NCI-H1105 (cell line): ENCODE measurements around the gene ZNF133.
"Not testable (repeated sequence)": the region's sequence is repeated elsewhere in the genome, so short reads cannot be mapped to it uniquely, and the experiment has no call there.

ENCODE experiments used
- DNase-seq: peaks from one replicate; lab custom pipeline; 2025; lab: John Stamatoyannopoulos, UW

ZNF133 gene

GRCh38 chr20:18287915-18288748, at the start of gene ZNF133:
ZNF133 (plus strand) TSS chr20:18288527; CDS start chr20:18305687, 17,160 bp downstream.
- DNase-seq: peak; percentile 91

GRCh38 chr20:18240997-18241396, 47.3 kb upstream of the ZNF133 start:
- DNase-seq: no peak

GRCh38 chr20:18243802-18244201, 44.5 kb upstream of the ZNF133 start:
- no peak for DNase-seq

GRCh38 chr20:18248545-18248944, 39.8 kb upstream of the ZNF133 start:
- DNase-seq: not testable (repeated sequence)

GRCh38 chr20:18250217-18250616, 38.1 kb upstream of the ZNF133 start:
- no peak for DNase-seq

GRCh38 chr20:18252597-18253451, 35.5 kb upstream of the ZNF133 start:
- DNase-seq: no peak

- no peak for DNase-seq
Observed at GRCh38 chr20:18254615-18255014, 33.7 kb upstream of the ZNF133 start.

- no peak for DNase-seq
Observed at GRCh38 chr20:18255526-18255925, 32.8 kb upstream of the ZNF133 start.

GRCh38 chr20:18256440-18257090, 31.8 kb upstream of the ZNF133 start:
- DNase-seq: no peak

GRCh38 chr20:18258126-18258860, 30.0 kb upstream of the ZNF133 start:
- DNase-seq: no peak

- no peak for DNase-seq
Observed at GRCh38 chr20:18259730-18260129, 28.6 kb upstream of the ZNF133 start.

GRCh38 chr20:18263723-18264122, 24.6 kb upstream of the ZNF133 start:
- DNase-seq: no peak

GRCh38 chr20:18265441-18265840, 22.9 kb upstream of the ZNF133 start:
- DNase-seq: no peak

GRCh38 chr20:18266282-18266681, 22.0 kb upstream of the ZNF133 start:
- no peak for DNase-seq

- no peak for DNase-seq
Observed at GRCh38 chr20:18267815-18268214, 20.5 kb upstream of the ZNF133 start.

- DNase-seq: no peak
Observed at GRCh38 chr20:18271160-18271559, 17.2 kb upstream of the ZNF133 start.

- DNase-seq: no peak
Observed at GRCh38 chr20:18272451-18272850, 15.9 kb upstream of the ZNF133 start.

- DNase-seq: no peak
Observed at GRCh38 chr20:18273738-18274137, 14.6 kb upstream of the ZNF133 start.

- not testable (repeated sequence) for DNase-seq
Observed at GRCh38 chr20:18275960-18276359, 12.4 kb upstream of the ZNF133 start.

- peak; percentile 71 for DNase-seq
Observed at GRCh38 chr20:18276821-18277220, 11.5 kb upstream of the ZNF133 start.

GRCh38 chr20:18279242-18279641, 9.1 kb upstream of the ZNF133 start:
- no peak for DNase-seq
